Lung (tissue), 13 donors: ENCODE data around the gene NHLH1. TPM values are rescaled to one million over a fixed set of nuclear protein-coding genes. Genes with fewer than 3 reads are reported as not detected.

Source experiments
- ATAC-seq: fragments of 200-7000 bp; cut with Tn5 transposase; one replicate; pipeline ENCODE4 v1.9.1; 2020; ENCODE audit warnings: moderate number of reproducible peaks; ENCODE audit not compliant: insufficient read depth, low FRiP score
- DNase-seq, 3 donors: peaks; one replicate each; pipeline ENCODE4 v3.0.0-alpha.2; 2013 to 2017
- H3K27ac ChIP-seq, 2 donors: one replicate each; pipeline ENCODE4 v1.5.1; 2013; ENCODE audit warnings: mild to moderate bottlenecking in 2 of 2, moderate library complexity in 2 of 2, control low read depth in 1 of 2, inconsistent platforms in 1 of 2, low read depth in 1 of 2, low read length in 1 of 2
- H3K27me3 ChIP-seq, 3 donors: one replicate each; pipeline ENCODE4 v1.5.1; 2013; ENCODE audit warnings: low read length in 2 of 3; ENCODE audit not compliant: control insufficient read depth in 3 of 3, insufficient read depth in 3 of 3
- H3K36me3 ChIP-seq, 4 donors: one replicate each; pipeline ENCODE4 v1.5.1; 2013; ENCODE audit warnings: low read length in 4 of 4, mild to moderate bottlenecking in 1 of 4, moderate library complexity in 1 of 4; ENCODE audit not compliant: control insufficient read depth in 4 of 4, insufficient read depth in 4 of 4
- H3K4me1 ChIP-seq, 5 donors: one replicate each; pipeline ENCODE4 v1.5.1; 2013; ENCODE audit warnings: low read length in 5 of 5, mild to moderate bottlenecking in 2 of 5, moderate library complexity in 1 of 5; ENCODE audit not compliant: control insufficient read depth in 5 of 5, insufficient read depth in 5 of 5
- H3K4me3 ChIP-seq: one replicate; pipeline ENCODE4 v1.5.1; 2013; ENCODE audit warnings: mild to moderate bottlenecking, control low read depth, moderate library complexity
- H3K9ac ChIP-seq, 2 donors: one replicate each; pipeline ENCODE4 v1.5.1; 2013; ENCODE audit warnings: low read length in 2 of 2, control low read depth in 1 of 2; ENCODE audit not compliant: insufficient read depth in 1 of 2
- H3K9me3 ChIP-seq, 4 donors: one replicate each; pipeline ENCODE4 v1.5.1; 2013; ENCODE audit warnings: low read length in 3 of 4, mild to moderate bottlenecking in 1 of 4, moderate library complexity in 1 of 4; ENCODE audit not compliant: control insufficient read depth in 4 of 4, insufficient read depth in 3 of 4
- WGBS, 2 donors: extraction: QIAGEN DNeasy Blood & Tissue Kit; methylation state at CpG; one replicate each; pipeline ENCODE4 v1.1.7; 2013; 5-methylcytosine and 5-hydroxymethylcytosine counted together
- polyA plus RNA-seq, 2 donors: library from polyadenylated mRNA; stranded (reverse); fragments of 200-250 nt; gene quantifications; one replicate each; pipeline ENCODE4 v1.2.1, GENCODE V29; 2013
- small RNA-seq: library from RNA; depleted of rRNA; stranded (forward); fragments of <200 nt; gene quantifications from one replicate; pipeline ENCODE3, GENCODE V24; 2014; ENCODE audit warnings: low replicate concordance
- total RNA-seq, 2 donors: library from RNA; depleted of rRNA in 1 of 2; stranded (reverse); fragments of >200 nt in 1 of 2; gene quantifications; one replicate each; pipeline ENCODE4 v1.2.1, GENCODE V29; 2014 to 2021
- TF ChIP-seq, protein P1 (sequence below): IDR thresholded peaks from 2 replicates; pipeline ENCODE4 v1.5.1; 2012; ENCODE audit warnings: mild to moderate bottlenecking; ENCODE audit errors: control extremely low read depth, extremely low read depth
- donor health status: control.
- donor health status: control.
- donor health status: Bipolar disorder and iron deficiency.
- donor health status: healthy.
- donor health status: DM: yes; HTN: yes; CAD: no.

Gene NHLH1
- total and polyA plus RNA-seq, 4 donors: 0.09 to 0.21 (median 0.15) TPM

DNA sequence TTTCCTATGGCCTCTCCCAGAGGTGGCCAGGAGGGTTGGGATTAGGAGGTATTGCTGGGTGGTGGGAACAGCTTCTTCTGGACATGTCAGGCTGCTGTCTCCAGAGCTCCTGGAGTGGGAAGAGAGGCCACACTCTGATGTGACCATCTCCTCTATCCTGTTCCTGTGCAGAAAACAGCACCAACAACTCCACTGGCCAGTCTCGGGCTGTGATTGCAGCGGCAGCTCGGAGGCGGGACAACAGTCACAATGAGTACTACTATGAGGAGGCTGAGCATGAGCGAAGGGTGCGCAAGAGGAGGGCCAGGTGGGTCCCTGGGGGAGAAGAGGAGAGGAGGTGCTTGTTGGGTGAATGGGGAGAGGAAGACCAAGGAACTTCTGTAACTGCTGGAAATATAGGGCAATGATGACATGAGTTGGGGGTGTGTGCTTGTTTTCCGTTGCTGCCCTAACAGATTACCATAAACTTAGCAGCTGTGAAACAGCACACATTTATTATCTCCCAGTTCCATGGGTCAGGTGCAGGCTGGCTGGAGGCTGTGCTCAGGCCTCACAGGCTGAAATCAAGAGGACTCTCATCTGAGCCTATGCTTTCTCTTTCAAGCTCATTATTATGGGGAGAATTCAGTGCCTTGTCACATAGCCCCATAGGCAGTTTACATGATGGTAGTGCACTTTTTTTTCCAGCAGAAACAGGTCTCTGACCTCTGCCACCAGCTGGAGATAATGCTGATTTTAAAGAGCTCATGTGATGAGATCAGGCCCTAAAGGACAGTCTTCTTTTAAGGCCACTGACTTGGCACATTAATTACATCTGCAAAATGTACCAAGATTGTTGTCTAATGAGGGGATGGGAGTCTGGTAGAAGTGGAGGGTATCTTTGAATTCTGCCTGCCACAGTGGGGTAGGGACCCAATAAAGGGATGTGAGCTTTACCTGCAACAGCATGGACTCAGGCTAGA lies 54.3 kb downstream of the NHLH1 start:
- ATAC-seq: no peak
- H3K27me3 ChIP-seq: no peaks in the 10 kb centered on the region
- H3K36me3 ChIP-seq: peaks cover 3 to 37% (median 18%) of the 10 kb centered on the region in 4 donors
- no peaks in the 10 kb centered on the region for H3K9me3 ChIP-seq
- WGBS, 2 donors: 94 to 96% methylated on average over 7 of the region's 7 CpGs
- no peak for DNase-seq
- no peak overlapping the region for H3K9ac ChIP-seq
- TF ChIP-seq, protein P1, sequence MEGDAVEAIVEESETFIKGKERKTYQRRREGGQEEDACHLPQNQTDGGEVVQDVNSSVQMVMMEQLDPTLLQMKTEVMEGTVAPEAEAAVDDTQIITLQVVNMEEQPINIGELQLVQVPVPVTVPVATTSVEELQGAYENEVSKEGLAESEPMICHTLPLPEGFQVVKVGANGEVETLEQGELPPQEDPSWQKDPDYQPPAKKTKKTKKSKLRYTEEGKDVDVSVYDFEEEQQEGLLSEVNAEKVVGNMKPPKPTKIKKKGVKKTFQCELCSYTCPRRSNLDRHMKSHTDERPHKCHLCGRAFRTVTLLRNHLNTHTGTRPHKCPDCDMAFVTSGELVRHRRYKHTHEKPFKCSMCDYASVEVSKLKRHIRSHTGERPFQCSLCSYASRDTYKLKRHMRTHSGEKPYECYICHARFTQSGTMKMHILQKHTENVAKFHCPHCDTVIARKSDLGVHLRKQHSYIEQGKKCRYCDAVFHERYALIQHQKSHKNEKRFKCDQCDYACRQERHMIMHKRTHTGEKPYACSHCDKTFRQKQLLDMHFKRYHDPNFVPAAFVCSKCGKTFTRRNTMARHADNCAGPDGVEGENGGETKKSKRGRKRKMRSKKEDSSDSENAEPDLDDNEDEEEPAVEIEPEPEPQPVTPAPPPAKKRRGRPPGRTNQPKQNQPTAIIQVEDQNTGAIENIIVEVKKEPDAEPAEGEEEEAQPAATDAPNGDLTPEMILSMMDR: no peak
- no peak overlapping the region for H3K4me3 ChIP-seq
- H3K4me1 ChIP-seq: no peaks in the 10 kb centered on the region
- no peak overlapping the region for H3K27ac ChIP-seq

GRCh38 chr1:160421881-160422280 lies 55.0 kb downstream of the NHLH1 start:
- no peak for ATAC-seq
- DNase-seq: no peak
- WGBS, 2 donors: 93 to 99% methylated on average over 5 of the region's 5 CpGs

More at GRCh38 chr1:160421881-160422280, 55.0 kb downstream of the NHLH1 start:
- H3K36me3 ChIP-seq: peaks cover 3 to 39% (median 19%) of the 10 kb centered on the region in 4 donors
- H3K9ac ChIP-seq: no peak overlapping the region
- no peaks in the 10 kb centered on the region for H3K9me3 ChIP-seq
- H3K4me3 ChIP-seq: no peak overlapping the region
- TF ChIP-seq, protein P1: no peak
- no peaks in the 10 kb centered on the region for H3K27me3 ChIP-seq
- H3K4me1 ChIP-seq: no peaks in the 10 kb centered on the region
- H3K27ac ChIP-seq: no peak overlapping the region

Small RNA genes within 50 kb of the gene (small RNA-seq; reads per million reads assigned to genes)
- gene RF00019 (not detected), gene RNU4-42P (0.06 reads per million)

Other genes starting within 250 kb of the NHLH1 start
- under 1 TPM in 1 of 2 donors, not detected in 1; 0.06 TPM for gene ATP1A4, start 215.5 kb upstream of the NHLH1 start, total RNA-seq
- under 1 TPM; 0.08 to 0.09 TPM for gene ATP1A4, start 215.5 kb upstream of the NHLH1 start, polyA plus RNA-seq
- gene CASQ1, start 176.5 kb upstream of the NHLH1 start, total RNA-seq: under 1 TPM; 0.25 to 0.37 TPM
- gene CASQ1, start 176.5 kb upstream of the NHLH1 start, polyA plus RNA-seq: under 1 TPM; 0.08 to 0.26 TPM
- gene PEA15, start 161.7 kb upstream of the NHLH1 start, total RNA-seq: 100 to 1,000 TPM in 1 of 2 donors, 10 to 100 TPM in 1; 76.0 to 133 TPM
- gene PEA15, start 161.7 kb upstream of the NHLH1 start, polyA plus RNA-seq: 100 to 1,000 TPM; 139 to 261 TPM
- gene DCAF8, start 104.5 kb upstream of the NHLH1 start, total RNA-seq: 100 to 1,000 TPM; 104 to 207 TPM
- gene DCAF8, start 104.5 kb upstream of the NHLH1 start, polyA plus RNA-seq: 10 to 100 TPM; 64.0 to 72.4 TPM
- 10 to 100 TPM; 55.9 to 60.7 TPM for gene PEX19, start 81.9 kb upstream of the NHLH1 start, total RNA-seq
- 10 to 100 TPM; 13.1 to 33.0 TPM for gene PEX19, start 81.9 kb upstream of the NHLH1 start, polyA plus RNA-seq
- 100 to 1,000 TPM; 158 to 159 TPM for gene COPA, start 23.8 kb upstream of the NHLH1 start, total RNA-seq
- 10 to 100 TPM; 64.6 to 91.4 TPM for gene COPA, start 23.8 kb upstream of the NHLH1 start, polyA plus RNA-seq
- 10 to 100 TPM; 72.2 to 85.9 TPM for gene NCSTN, start 23.7 kb upstream of the NHLH1 start, total RNA-seq
- gene NCSTN, start 23.7 kb upstream of the NHLH1 start, polyA plus RNA-seq: 10 to 100 TPM; 46.5 to 83.4 TPM
- gene VANGL2, start 33.5 kb downstream of the NHLH1 start, total RNA-seq: 10 to 100 TPM in 1 of 2 donors, 1 to 10 TPM in 1; 2.7 to 13.9 TPM
- 1 to 10 TPM; 1.3 to 1.7 TPM for gene VANGL2, start 33.5 kb downstream of the NHLH1 start, polyA plus RNA-seq
- gene SLAMF6, start 156.2 kb downstream of the NHLH1 start, total RNA-seq: 1 to 10 TPM; 1.9 to 2.4 TPM
- 1 to 10 TPM in 1 of 2 donors, under 1 TPM in 1; 0.73 to 2.4 TPM for gene SLAMF6, start 156.2 kb downstream of the NHLH1 start, polyA plus RNA-seq
- 10 to 100 TPM; 10.8 to 18.8 TPM for gene CD84, start 212.4 kb downstream of the NHLH1 start, total RNA-seq
- 10 to 100 TPM in 1 of 2 donors, 1 to 10 TPM in 1; 1.9 to 10.7 TPM for gene CD84, start 212.4 kb downstream of the NHLH1 start, polyA plus RNA-seq